Pancreas (tissue), 10 donors: Measurements from ENCODE around the gene MACIR. TPM values are rescaled to one million over a fixed set of nuclear protein-coding genes. Genes with fewer than 3 reads are reported as not detected.
"Not testable (repeated sequence)": the region's sequence is repeated elsewhere in the genome, so short reads cannot be mapped to it uniquely, and the experiment has no call there.

Source experiments
- ATAC-seq, 4 donors: fragments of 200-7000 bp; cut with Tn5 transposase; one replicate each; pipeline versions ENCODE4 v1.8.0 to v1.9.1; 2020; ENCODE audit warnings: mild to moderate bottlenecking in 4 of 4, moderate library complexity in 4 of 4
- DNase-seq, 6 donors: peaks; one replicate each; pipeline ENCODE4 v3.0.0-alpha.2; 2020
- FAIRE-seq: peaks from 2 replicates; lab custom pipeline; 2012; peaks lifted over from hg19 to GRCh38; lab: Jason Lieb, UNC
- H3K27ac ChIP-seq, 4 donors: fragments of 200-600 bp; sonication (generic); 1 replicate in 3 of 4; 2 replicates in 1 of 4; pipeline versions ENCODE4 v1.5.0 to v1.8.0; 2020
- H3K27me3 ChIP-seq, 4 donors: fragments of 200-600 bp; one replicate each; pipeline ENCODE4 v1.8.0; 2021
- H3K36me3 ChIP-seq, 3 donors: fragments of 200-600 bp; sonication (generic) in 1 of 3; one replicate each; pipeline versions ENCODE4 v1.5.0 to v1.8.0; 2020 to 2021
- H3K4me1 ChIP-seq, 3 donors: fragments of 200-600 bp; one replicate each; pipeline ENCODE4 v1.8.0; 2021
- H3K4me3 ChIP-seq, 4 donors: fragments of 200-600 bp; sonication (generic) in 2 of 4; one replicate each; pipeline versions ENCODE4 v1.5.0 to v1.8.0; 2020 to 2021
- H3K9me3 ChIP-seq, 4 donors: fragments of 200-600 bp; one replicate each; pipeline ENCODE4 v1.8.0; 2021
- WGBS, 2 donors: extraction: QIAGEN DNeasy Blood & Tissue Kit; methylation state at CpG; one replicate each; pipeline ENCODE4 v1.1.7; 2013; 5-methylcytosine and 5-hydroxymethylcytosine counted together
- intact Hi-C, 3 donors: fragments of 100-400 bp; cut with DNase I; formaldehyde crosslinking; loops; one replicate each; pipeline versions ENCODE4 v1.11.1 to v1.14.2; 2022
- polyA plus RNA-seq, 2 donors: library from polyadenylated mRNA; stranded (reverse); fragments of 200-250 nt; gene quantifications; one replicate each; pipeline ENCODE4 v1.2.3, GENCODE V29; 2013
- total RNA-seq, 6 donors: library from RNA; stranded (reverse); fragmentation: NEBNext Ultra II Directional in 4 of 6; extraction: Animal tissue kit (Norgen Biotek cat#: 25700) in 4 of 6; gene quantifications; one replicate each; pipeline versions ENCODE4 v1.2.1 to v1.2.4, GENCODE V29; 2021 to 2023
- TF ChIP-seq, protein P1 (sequence below), 4 donors: fragments of 200-600 bp; sonication (generic) in 3 of 4; IDR thresholded peaks; one replicate each; pipeline versions ENCODE4 v1.5.0 to v1.8.0; 2021; ENCODE audit warnings: antibody characterized with exemption in 4 of 4
- donor health status: healthy with polysubstance abuse.
- donor health status: DM: no; HTN: no; CAD: no; lungs with moderate emphysema.
- donor health status: DM: no; HTN: no; CAD: no.
- donor health status: control.
- donor health status: control.
- donor health status: Bipolar disorder and iron deficiency.
- donor health status: DM: yes; HTN: yes; CAD: no.
- donor health status: DM: no; HTN: no; CAD: no.
- donor health status: DM: no; HTN: no; CAD: no.
- donor health status: DM: yes; HTN: yes; CAD: no.

MACIR gene
- total and polyA plus RNA-seq, 8 donors, result 2.4 to 8.0 (median 3.2) TPM

DNA sequence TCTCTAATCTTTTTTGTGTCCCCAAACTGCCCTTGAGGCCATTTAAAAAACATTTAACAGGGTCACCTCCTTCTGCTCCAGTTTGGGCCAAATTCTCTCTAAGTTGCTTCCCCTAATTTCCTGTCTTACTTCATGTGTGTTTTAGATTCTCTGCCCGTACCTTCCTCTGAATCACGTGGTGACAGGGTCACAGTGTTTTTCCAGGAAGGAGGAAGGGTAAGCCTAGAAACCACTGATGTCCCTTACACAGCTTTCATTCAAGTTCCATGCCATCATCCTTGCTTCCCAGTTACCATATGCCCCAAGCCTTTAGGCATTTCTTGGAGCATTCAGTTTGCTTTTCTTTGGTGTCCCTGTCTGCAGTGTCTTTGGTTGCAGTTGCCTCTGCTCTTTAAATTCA lies 42.4 kb upstream of the MACIR start:
- Histone ChIP-seq H3K27me3 (no peaks in the 10 kb centered on the region), H3K4me1 (no peaks in the 10 kb centered on the region), H3K27ac (no peak overlapping the region), H3K4me3 (no peak overlapping the region), H3K9me3 (no peaks in the 10 kb centered on the region), H3K36me3 (no peaks in the 10 kb centered on the region)
- DNase-seq (no peak), FAIRE-seq (no peak), ATAC-seq (no peak)
- TF ChIP-seq, protein P1, sequence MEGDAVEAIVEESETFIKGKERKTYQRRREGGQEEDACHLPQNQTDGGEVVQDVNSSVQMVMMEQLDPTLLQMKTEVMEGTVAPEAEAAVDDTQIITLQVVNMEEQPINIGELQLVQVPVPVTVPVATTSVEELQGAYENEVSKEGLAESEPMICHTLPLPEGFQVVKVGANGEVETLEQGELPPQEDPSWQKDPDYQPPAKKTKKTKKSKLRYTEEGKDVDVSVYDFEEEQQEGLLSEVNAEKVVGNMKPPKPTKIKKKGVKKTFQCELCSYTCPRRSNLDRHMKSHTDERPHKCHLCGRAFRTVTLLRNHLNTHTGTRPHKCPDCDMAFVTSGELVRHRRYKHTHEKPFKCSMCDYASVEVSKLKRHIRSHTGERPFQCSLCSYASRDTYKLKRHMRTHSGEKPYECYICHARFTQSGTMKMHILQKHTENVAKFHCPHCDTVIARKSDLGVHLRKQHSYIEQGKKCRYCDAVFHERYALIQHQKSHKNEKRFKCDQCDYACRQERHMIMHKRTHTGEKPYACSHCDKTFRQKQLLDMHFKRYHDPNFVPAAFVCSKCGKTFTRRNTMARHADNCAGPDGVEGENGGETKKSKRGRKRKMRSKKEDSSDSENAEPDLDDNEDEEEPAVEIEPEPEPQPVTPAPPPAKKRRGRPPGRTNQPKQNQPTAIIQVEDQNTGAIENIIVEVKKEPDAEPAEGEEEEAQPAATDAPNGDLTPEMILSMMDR (IDR thresholded peaks at IDR 0.05), result no peak
- WGBS, 2 donors, result 32 to 38% methylated on average over 2 of the region's 2 CpGs
- intact Hi-C loops, result no loop called here

- FAIRE-seq (no peak), ATAC-seq (no peak), DNase-seq (no peak)
- H3K27ac ChIP-seq, result no peak overlapping the region
- no peaks in the 10 kb centered on the region for H3K27me3 ChIP-seq
- no peaks in the 10 kb centered on the region for H3K4me1 ChIP-seq
- no peaks in the 10 kb centered on the region for H3K9me3 ChIP-seq
- intact Hi-C loops, result no loop called here
- no peak overlapping the region for H3K4me3 ChIP-seq
- WGBS, 2 donors, result 79 to 87% methylated on average over 2 of the region's 2 CpGs
- H3K36me3 ChIP-seq, result no peaks in the 10 kb centered on the region
- TF ChIP-seq, protein P1 (IDR thresholded peaks at IDR 0.05), result no peak
These were observed 41.9 kb upstream of the MACIR start for GRCh38 chr5:103216697-103217096.

- Histone ChIP-seq H3K27me3 (no peaks in the 10 kb centered on the region), H3K4me1 (no peaks in the 10 kb centered on the region), H3K36me3 (no peaks in the 10 kb centered on the region), H3K9me3 (no peaks in the 10 kb centered on the region), H3K27ac (no peak overlapping the region), H3K4me3 (no peak overlapping the region)
- no peak for ATAC-seq
- intact Hi-C loops, result no loop called here
- no peak for DNase-seq
- TF ChIP-seq, protein P1 (IDR thresholded peaks at IDR 0.05), result no peak
- no peak for FAIRE-seq
These were observed 41.5 kb upstream of the MACIR start for GRCh38 chr5:103217101-103217500.

GRCh38 chr5:103218164-103218563 lies 40.4 kb upstream of the MACIR start:
- no peaks in the 10 kb centered on the region for H3K27me3 ChIP-seq
- intact Hi-C loops, result no loop called here
- TF ChIP-seq, protein P1 (IDR thresholded peaks at IDR 0.05), result no peak
- no peak for DNase-seq
- no peak overlapping the region for H3K4me3 ChIP-seq
- no peaks in the 10 kb centered on the region for H3K9me3 ChIP-seq
- no peaks in the 10 kb centered on the region for H3K36me3 ChIP-seq
- H3K27ac ChIP-seq, result no peak overlapping the region
- WGBS, 2 donors, result 72 to 79% methylated on average over 5 of the region's 5 CpGs
- H3K4me1 ChIP-seq, result no peaks in the 10 kb centered on the region
- no peak for ATAC-seq
- no peak for FAIRE-seq

DNA sequence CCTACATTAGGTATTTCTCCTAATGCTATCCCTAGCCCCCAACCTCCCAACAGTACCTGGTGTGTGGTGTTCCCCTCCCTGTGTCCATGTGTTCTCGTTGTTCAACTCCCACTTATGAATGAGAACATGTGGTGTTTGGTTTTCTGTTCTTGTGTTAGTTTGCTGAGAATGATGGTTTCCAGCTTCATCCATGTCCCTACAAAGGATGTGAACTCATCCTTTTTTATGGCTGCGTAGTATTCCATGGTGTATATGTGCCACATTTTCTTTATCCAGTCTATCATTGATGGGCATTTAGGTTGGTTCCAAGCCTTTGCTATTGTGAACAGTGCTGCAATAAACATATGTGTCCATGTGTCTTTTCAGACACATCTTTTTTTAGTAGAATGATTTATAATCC lies 39.5 kb upstream of the MACIR start:
- H3K27me3 ChIP-seq, H3K27ac ChIP-seq, intact Hi-C loops, H3K4me3 ChIP-seq, H3K36me3 ChIP-seq, DNase-seq, FAIRE-seq, ATAC-seq, H3K9me3 ChIP-seq, H3K4me1 ChIP-seq: not testable (repeated sequence)
- WGBS, 2 donors, result 94 to 96% methylated on average over 2 of the region's 2 CpGs
